ENCODE data around the gene LRRC74A.

LRRC74A gene

GRCh38 chr14:76855066-76855465 lies 28.9 kb downstream of the LRRC74A start:
- FAIRE-seq, result no peak

GRCh38 chr14:76856769-76857168 lies 30.6 kb downstream of the LRRC74A start:
- FAIRE-seq, result no peak

GRCh38 chr14:76861574-76862255 lies 35.5 kb downstream of the LRRC74A start:
- no peak for FAIRE-seq

- FAIRE-seq, result no peak
Measured at GRCh38 chr14:76862546-76863282, 36.5 kb downstream of the LRRC74A start.

GRCh38 chr14:76863724-76864407 lies 37.7 kb downstream of the LRRC74A start:
- FAIRE-seq, result no peak

- FAIRE-seq, result no peak
Measured at GRCh38 chr14:76866456-76866855, 40.2 kb downstream of the LRRC74A start.

- FAIRE-seq, result no peak
Measured at GRCh38 chr14:76867516-76868453, 41.6 kb downstream of the LRRC74A start.

- no peak for FAIRE-seq
Measured at GRCh38 chr14:76868454-76869170, 42.4 kb downstream of the LRRC74A start.

- no peak for FAIRE-seq
Measured at GRCh38 chr14:76870166-76870565, 44.0 kb downstream of the LRRC74A start.

- FAIRE-seq, result peak; percentile 56
Measured at GRCh38 chr14:76872796-76873432, 46.7 kb downstream of the LRRC74A start.

GRCh38 chr14:76874734-76875133 lies 48.5 kb downstream of the LRRC74A start:
- FAIRE-seq, result no peak

GRCh38 chr14:76876076-76876475 lies 49.9 kb downstream of the LRRC74A start:
- FAIRE-seq, result peak; percentile 79

- FAIRE-seq, result no peak
Measured at GRCh38 chr14:76877871-76878270, 51.7 kb downstream of the LRRC74A start.

- no peak for FAIRE-seq
Measured at GRCh38 chr14:76880449-76880848, 54.2 kb downstream of the LRRC74A start.

GRCh38 chr14:76881348-76881747 lies 55.1 kb downstream of the LRRC74A start:
- no peak for FAIRE-seq

GRCh38 chr14:76882651-76883050 lies 56.4 kb downstream of the LRRC74A start:
- no peak for FAIRE-seq

- no peak for FAIRE-seq
Measured at GRCh38 chr14:76883447-76883846, 57.2 kb downstream of the LRRC74A start.

- no peak for FAIRE-seq
Measured at GRCh38 chr14:76884394-76884793, 58.2 kb downstream of the LRRC74A start.

- no peak for FAIRE-seq
Measured at GRCh38 chr14:76884853-76885276, 58.7 kb downstream of the LRRC74A start.

GRCh38 chr14:76887191-76887590 lies 61.0 kb downstream of the LRRC74A start:
- FAIRE-seq, result no peak

- no peak for FAIRE-seq
Measured at GRCh38 chr14:76891391-76891790, 65.2 kb downstream of the LRRC74A start.

- FAIRE-seq, result no peak
Measured at GRCh38 chr14:76894308-76894707, 68.1 kb downstream of the LRRC74A start.
